Body of pancreas (tissue), 4 donors: ENCODE results near the gene ATF6. TPM values are rescaled to one million over a fixed set of nuclear protein-coding genes. Genes with fewer than 3 reads are reported as not detected.

Experiments used
- ATAC-seq: fragments of 150-250 bp; one replicate; pipeline ENCODE4 v1.9.1; 2016
- DNase-seq, 4 donors: peaks; one replicate each; pipeline ENCODE4 v3.0.0-alpha.2; 2019
- H3K27ac ChIP-seq, 4 donors: fragments of 200-600 bp; sonication (generic); 1 replicate in 3 of 4; 2 replicates in 1 of 4; pipeline versions ENCODE4 v1.5.1 to v1.6.1; 2016 to 2019; ENCODE audit warnings: mild to moderate bottlenecking in 1 of 4, mixed read lengths in 1 of 4, moderate library complexity in 1 of 4
- H3K27me3 ChIP-seq, 2 donors: fragments of 200-600 bp; sonication (generic); one replicate each; pipeline ENCODE4 v1.6.0; 2016; ENCODE audit warnings: mild to moderate bottlenecking in 1 of 2
- H3K36me3 ChIP-seq, 2 donors: fragments of 200-600 bp; sonication (generic); replicated peaks in 1 of 2; 2 replicates each; pipeline ENCODE4 v1.5.1; 2016; ENCODE audit warnings: low read depth in 2 of 2; ENCODE audit not compliant: insufficient read depth in 1 of 2
- H3K4me1 ChIP-seq: fragments of 200-600 bp; sonication (generic); one replicate; pipeline ENCODE4 v1.6.0; 2016
- H3K4me3 ChIP-seq, 2 donors: fragments of 200-600 bp; sonication (generic); 1 replicate in 1 of 2; 2 replicates in 1 of 2; pipeline ENCODE4 v1.5.1; 2016 to 2019
- H3K9me3 ChIP-seq, 3 donors: fragments of 200-600 bp; sonication (generic); 1 replicate in 2 of 3; 2 replicates in 1 of 3; pipeline ENCODE4 v1.5.1; 2016
- POLR2A ChIP-seq, 3 donors: fragments of 450-650 bp; IDR thresholded peaks; one replicate each; pipeline ENCODE4 v1.6.1; 2016; ENCODE audit warnings: antibody characterized with exemption in 3 of 3, mild to moderate bottlenecking in 2 of 3
- WGBS, 2 donors: methylation state at CpG; one replicate each; pipeline ENCODE4 v1.1.5; 2017; 5-methylcytosine and 5-hydroxymethylcytosine counted together
- intact Hi-C: fragments of 100-400 bp; cut with DNase I; formaldehyde crosslinking; loops from one replicate; pipeline ENCODE4 v1.15.1; 2023
- total RNA-seq, 2 donors: library from RNA; depleted of rRNA; stranded (reverse); fragments of >200 nt; gene quantifications; one replicate each; pipeline ENCODE4 v1.1.0, GENCODE V29; 2016
- TF ChIP-seq, protein P1 (sequence below), 7 experiments: fragments of 450-650 bp in 4 of 7; fragments of 200-600 bp in 3 of 7; sonication (generic) in 3 of 7; IDR thresholded peaks; one replicate each; pipeline ENCODE4 v1.5.1; 2016 to 2019; ENCODE audit warnings: antibody characterized with exemption in 7 of 7

The ATF6 gene
- total RNA-seq, 2 donors from 2014 or later = 12.5 to 16.3 TPM

DNA sequence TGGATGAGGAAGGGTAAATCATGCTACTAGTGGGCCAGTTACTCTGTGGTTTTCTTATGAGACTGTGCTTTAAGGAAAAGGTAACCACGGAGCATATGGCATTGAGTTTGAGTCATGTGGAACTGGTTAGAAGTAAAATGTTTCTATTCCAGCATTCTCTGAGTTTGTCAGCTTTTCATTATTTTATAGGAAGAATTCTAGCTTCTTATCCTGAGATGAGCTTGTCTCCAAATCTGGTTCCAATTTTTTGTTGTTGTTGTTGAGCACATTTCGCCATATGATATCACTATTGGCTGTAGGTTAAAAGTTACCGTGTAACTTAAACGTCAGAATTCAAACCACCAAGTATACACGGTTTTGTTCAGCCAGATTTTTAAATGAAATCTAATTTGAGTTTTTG lies 69.9 kb downstream of the ATF6 start:
- no peak for TF ChIP-seq POLR2A (IDR thresholded peaks at IDR 0.05)
- TF ChIP-seq, protein P1, sequence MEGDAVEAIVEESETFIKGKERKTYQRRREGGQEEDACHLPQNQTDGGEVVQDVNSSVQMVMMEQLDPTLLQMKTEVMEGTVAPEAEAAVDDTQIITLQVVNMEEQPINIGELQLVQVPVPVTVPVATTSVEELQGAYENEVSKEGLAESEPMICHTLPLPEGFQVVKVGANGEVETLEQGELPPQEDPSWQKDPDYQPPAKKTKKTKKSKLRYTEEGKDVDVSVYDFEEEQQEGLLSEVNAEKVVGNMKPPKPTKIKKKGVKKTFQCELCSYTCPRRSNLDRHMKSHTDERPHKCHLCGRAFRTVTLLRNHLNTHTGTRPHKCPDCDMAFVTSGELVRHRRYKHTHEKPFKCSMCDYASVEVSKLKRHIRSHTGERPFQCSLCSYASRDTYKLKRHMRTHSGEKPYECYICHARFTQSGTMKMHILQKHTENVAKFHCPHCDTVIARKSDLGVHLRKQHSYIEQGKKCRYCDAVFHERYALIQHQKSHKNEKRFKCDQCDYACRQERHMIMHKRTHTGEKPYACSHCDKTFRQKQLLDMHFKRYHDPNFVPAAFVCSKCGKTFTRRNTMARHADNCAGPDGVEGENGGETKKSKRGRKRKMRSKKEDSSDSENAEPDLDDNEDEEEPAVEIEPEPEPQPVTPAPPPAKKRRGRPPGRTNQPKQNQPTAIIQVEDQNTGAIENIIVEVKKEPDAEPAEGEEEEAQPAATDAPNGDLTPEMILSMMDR (IDR thresholded peaks at IDR 0.05) = no peak
- Histone ChIP-seq H3K36me3 (no peaks in the 10 kb centered on the region), H3K27ac (no peak overlapping the region), H3K4me3 (no peak overlapping the region), H3K4me1 (peaks cover 3% of the 10 kb centered on the region), H3K27me3 (no peaks in the 10 kb centered on the region), H3K9me3 (no peaks in the 10 kb centered on the region)
- 71 to 73% methylated on average over 5 of the region's 5 CpGs for WGBS, 2 donors
- ATAC-seq = no peak
- intact Hi-C loops = no loop called here
- no peak for DNase-seq

DNA sequence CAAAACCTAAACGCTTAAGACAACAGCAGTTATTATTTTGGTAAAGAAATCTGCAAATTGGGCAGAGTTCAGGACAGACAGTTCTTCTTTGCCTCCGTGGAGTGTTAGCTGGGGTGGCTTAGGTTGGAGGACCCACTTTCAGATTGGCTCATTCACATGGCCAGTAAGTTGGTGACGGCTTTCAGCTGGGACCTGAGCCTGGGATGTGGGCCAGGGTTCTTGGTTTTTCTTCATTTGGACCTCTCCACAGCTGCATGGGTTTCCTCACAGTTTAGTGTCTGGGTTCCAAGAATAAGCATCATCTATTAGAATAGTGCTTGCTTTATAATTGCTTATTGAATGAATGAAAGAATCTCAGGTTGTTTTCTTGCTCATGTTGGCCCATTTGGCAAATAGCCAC lies 72.2 kb downstream of the ATF6 start:
- ATAC-seq (no peak), DNase-seq (peak in 2 of 4 donors; percentile 2 to 31)
- TF ChIP-seq, protein P1 (IDR thresholded peaks at IDR 0.05) = no peak
- Histone ChIP-seq H3K36me3 (no peaks in the 10 kb centered on the region), H3K4me3 (no peak overlapping the region), H3K27ac (no peak overlapping the region), H3K27me3 (no peaks in the 10 kb centered on the region), H3K4me1 (peaks cover 6% of the 10 kb centered on the region), H3K9me3 (no peaks in the 10 kb centered on the region)
- 88 to 100% methylated on average over 3 of the region's 3 CpGs for WGBS, 2 donors
- intact Hi-C loops = no loop called here

DNA sequence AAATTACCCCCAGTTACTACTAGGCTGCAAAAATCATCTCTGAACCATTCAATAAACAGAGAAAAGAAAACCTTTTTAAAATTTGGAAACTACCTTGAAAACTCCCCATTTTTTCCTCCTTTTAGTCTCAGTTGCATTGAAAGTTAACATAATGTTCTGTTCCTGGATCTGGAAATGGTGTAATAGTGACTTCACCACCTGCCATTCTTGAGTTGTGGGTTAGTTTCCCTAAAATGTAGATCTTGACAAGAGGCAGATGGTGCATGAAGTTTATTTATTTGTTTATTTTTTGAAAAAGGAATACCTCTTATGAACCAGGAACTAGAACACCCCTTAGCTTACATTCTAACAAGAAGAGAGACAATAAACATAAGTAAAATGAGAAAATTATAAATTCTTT lies 72.8 kb downstream of the ATF6 start:
- TF ChIP-seq, protein P1 (IDR thresholded peaks at IDR 0.05) = no peak
- TF ChIP-seq POLR2A (IDR thresholded peaks at IDR 0.05) = no peak
- H3K27ac ChIP-seq = no peak overlapping the region
- DNase-seq (no peak), ATAC-seq (no peak)
- H3K4me3 ChIP-seq = no peak overlapping the region
- no peaks in the 10 kb centered on the region for H3K27me3 ChIP-seq
- peaks cover 8% of the 10 kb centered on the region for H3K4me1 ChIP-seq
- H3K36me3 ChIP-seq = no peaks in the 10 kb centered on the region
- no peaks in the 10 kb centered on the region for H3K9me3 ChIP-seq
- intact Hi-C loops = no loop called here

DNA sequence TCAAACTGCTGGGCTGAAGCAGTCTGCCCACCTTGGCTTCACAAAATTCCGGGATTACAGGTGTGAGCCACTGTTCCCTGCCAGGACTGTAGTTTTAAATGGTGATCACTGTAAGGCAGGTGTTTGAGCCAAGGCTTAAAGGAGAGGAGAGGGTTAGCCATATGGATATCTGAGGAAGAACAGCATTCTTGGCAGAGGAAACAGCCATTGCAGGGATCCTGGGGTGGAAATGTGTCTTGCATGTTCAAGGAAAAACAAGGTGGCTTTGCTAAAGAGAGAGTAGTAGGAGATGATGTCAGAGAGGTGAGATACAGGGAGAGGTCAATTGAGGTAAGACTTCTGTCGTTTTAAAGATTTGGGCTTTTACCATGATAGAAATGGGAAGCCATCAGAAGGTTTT lies 73.5 kb downstream of the ATF6 start:
- H3K4me3 ChIP-seq = no peak overlapping the region
- WGBS, 2 donors = 73 to 78% methylated on average over 2 of the region's 2 CpGs
- DNase-seq = no peak
- H3K27ac ChIP-seq = no peak overlapping the region
- H3K27me3 ChIP-seq = no peaks in the 10 kb centered on the region
- intact Hi-C loops = no loop called here
- no peak for ATAC-seq
- H3K9me3 ChIP-seq = no peaks in the 10 kb centered on the region
- no peaks in the 10 kb centered on the region for H3K36me3 ChIP-seq
- TF ChIP-seq POLR2A (IDR thresholded peaks at IDR 0.05) = no peak
- TF ChIP-seq, protein P1 (IDR thresholded peaks at IDR 0.05) = no peak
- peaks cover 8% of the 10 kb centered on the region for H3K4me1 ChIP-seq

DNA sequence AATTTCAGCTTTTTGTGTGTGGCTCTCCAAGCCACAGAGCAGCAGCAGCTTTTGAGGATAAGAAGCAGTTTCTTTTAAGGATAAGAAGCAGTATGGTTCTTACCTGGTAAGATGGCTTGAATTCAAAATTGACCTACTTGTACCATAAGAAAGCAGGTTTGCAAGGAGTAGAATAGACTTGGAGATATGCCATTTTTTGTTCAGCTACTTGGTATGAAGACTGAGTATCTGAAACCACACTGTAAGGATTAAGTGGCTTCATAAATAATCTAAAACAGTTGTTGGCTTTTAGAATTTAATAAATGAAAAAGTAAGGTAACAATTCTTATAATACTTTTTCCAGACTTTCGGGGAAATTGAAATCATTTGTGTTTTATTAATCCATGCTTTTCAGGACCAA lies 74.2 kb downstream of the ATF6 start:
- WGBS, 2 donors = 96 to 100% methylated on average over 1 of the region's 1 CpG
- intact Hi-C loops = no loop called here
- H3K4me3 ChIP-seq = no peak overlapping the region

More for the DNA sequence above, 74.2 kb downstream of the ATF6 start:
- no peaks in the 10 kb centered on the region for H3K36me3 ChIP-seq
- ATAC-seq (no peak), DNase-seq (no peak)
- no peaks in the 10 kb centered on the region for H3K27me3 ChIP-seq
- no peak for TF ChIP-seq POLR2A (IDR thresholded peaks at IDR 0.05)
- TF ChIP-seq, protein P1 (IDR thresholded peaks at IDR 0.05) = no peak
- no peaks in the 10 kb centered on the region for H3K9me3 ChIP-seq
- no peak overlapping the region for H3K27ac ChIP-seq
- H3K4me1 ChIP-seq = peaks cover 8% of the 10 kb centered on the region
